Epithelial cell of proximal tubule (primary cell): Measurements from ENCODE around the gene BAHD1. TPM values are rescaled to one million over a fixed set of nuclear protein-coding genes. Genes with fewer than 3 reads are reported as not detected.
"Not testable (repeated sequence)": the region's sequence is repeated elsewhere in the genome, so short reads cannot be mapped to it uniquely, and the experiment has no call there.

Source experiments
- DNase-seq: peaks from one replicate; pipeline ENCODE4 v3.0.0-alpha.2; 2011; ENCODE audit warnings: low read depth
- H3K4me3 ChIP-seq: 2 replicates; pipeline ENCODE4 v1.5.1; 2011; ENCODE audit warnings: low read depth, mild to moderate bottlenecking, low read length
- CTCF ChIP-seq: conservative IDR thresholded peaks from 2 replicates; pipeline ENCODE4 v1.5.1; 2012; ENCODE audit warnings: low read depth, mild to moderate bottlenecking, low read length
- total RNA-seq: library from RNA; depleted of rRNA; stranded (reverse); fragments of >200 nt; gene quantifications from 2 replicates; pipeline ENCODE4 v1.2.3, GENCODE V29; 2015

Gene BAHD1
- total RNA-seq, 1 donor from 2014 or later, result 14.0 TPM

GRCh38 chr15:40445421-40445922, 4.7 kb downstream of the BAHD1 start:
- DNase-seq, result no peak
- H3K4me3 ChIP-seq, result no peak overlapping the region
- no peak for TF ChIP-seq CTCF

GRCh38 chr15:40446144-40446543, 5.4 kb downstream of the BAHD1 start:
- H3K4me3 ChIP-seq, result no peak overlapping the region
- no peak for DNase-seq
- no peak for TF ChIP-seq CTCF

GRCh38 chr15:40448354-40448753, 7.6 kb downstream of the BAHD1 start:
- no peak for DNase-seq
- no peak for TF ChIP-seq CTCF
- no peak overlapping the region for H3K4me3 ChIP-seq

- no peak for DNase-seq
- H3K4me3 ChIP-seq, result no peak overlapping the region
- TF ChIP-seq CTCF, result no peak
Measured at GRCh38 chr15:40449275-40449674, 8.5 kb downstream of the BAHD1 start.

GRCh38 chr15:40450047-40450446, 9.3 kb downstream of the BAHD1 start:
- H3K4me3 ChIP-seq, result no peak overlapping the region
- DNase-seq, result no peak
- no peak for TF ChIP-seq CTCF

GRCh38 chr15:40451527-40452158, 10.9 kb downstream of the BAHD1 start:
- no peak for DNase-seq
- no peak for TF ChIP-seq CTCF
- no peak overlapping the region for H3K4me3 ChIP-seq

- no peak for TF ChIP-seq CTCF
- H3K4me3 ChIP-seq, result no peak overlapping the region
- no peak for DNase-seq
Measured at GRCh38 chr15:40452296-40453090, 11.7 kb downstream of the BAHD1 start.

- not testable (repeated sequence) for DNase-seq, H3K4me3 ChIP-seq
Measured at GRCh38 chr15:40453941-40454340, 13.2 kb downstream of the BAHD1 start.
